ENCODE data around the gene PPARG. TPM values are rescaled to one million over a fixed set of nuclear protein-coding genes. Genes with fewer than 3 reads are reported as not detected.

Gene PPARG
- total and polyA plus RNA-seq, 10 of the 15 experiments (the other 5 are each of a cell fraction or from before 2014, with no cell fraction given), result 0.06 to 0.86 (median 0.12) TPM; not detected in 5

- H3K4me2 ChIP-seq (ENCODE audit: control insufficient read depth, insufficient read depth), result no peak overlapping the region
- no peak for ATAC-seq
- no peak overlapping the region for H3K4me3 ChIP-seq
- no peaks in the 10 kb centered on the region for H3K9me3 ChIP-seq (replicated peaks; ENCODE audit: control insufficient read depth, insufficient read depth, low read length)
- FAIRE-seq, result no peak
- in situ Hi-C loops (cut with MboI), result no loop called here
- H3K36me3 ChIP-seq (ENCODE audit: control insufficient read depth in 2 of 2, insufficient read depth in 2 of 2, low read length in 1 of 2), result no peaks in the 10 kb centered on the region
- RAD21 ChIA-PET (ENCODE audit: unreplicated experiment), result interaction anchor here (0.6 kb wide), 1 partner anchor 8 kb away, joined by 3 read pairs; no protein-coding TSS in a partner anchor
- no peaks in the 10 kb centered on the region for H4K20me1 ChIP-seq (ENCODE audit: control insufficient read depth, insufficient read depth)
- CTCF ChIA-PET, result interaction anchor here (0.7 to 1.8 kb wide), 3 partner anchors 9 to 335 kb away, joined by 3 to 10 read pairs (median 4); no protein-coding TSS in a partner anchor
- TF ChIP-seq BRCA1 (IDR thresholded peaks at IDR 0.05; ENCODE audit: low read depth, low read length), result no peak
- TF ChIP-seq RUNX3 (IDR thresholded peaks at IDR 0.05; ENCODE audit: low read length), result no peak
- no peak for TF ChIP-seq EED (IDR thresholded peaks at IDR 0.05; ENCODE audit: low read depth)
- no peak for TF ChIP-seq MEF2B (IDR thresholded peaks at IDR 0.05; ENCODE audit: partially characterized antibody, poor library complexity, severe bottlenecking)
- TF ChIP-seq BMI1 (IDR thresholded peaks at IDR 0.05; ENCODE audit: borderline replicate concordance), result no peak
- TF ChIP-seq ZNF592 (IDR thresholded peaks at IDR 0.05), result no peak
- TF ChIP-seq FOXK2 (IDR thresholded peaks at IDR 0.05), result no peak
- TF ChIP-seq TCF12 (IDR thresholded peaks at IDR 0.05; ENCODE audit: low read depth, low read length), result no peak
- TF ChIP-seq CREB1 (IDR thresholded peaks at IDR 0.05; ENCODE audit: low read depth), result no peak
- TF ChIP-seq CHD2 (IDR thresholded peaks at IDR 0.05; ENCODE audit: borderline replicate concordance, low read depth, low read length), result no peak
- no peak for TF ChIP-seq DPF2 (IDR thresholded peaks at IDR 0.05)
- TF ChIP-seq LARP7 (IDR thresholded peaks at IDR 0.05), result no peak
- TF ChIP-seq FOS (IDR thresholded peaks at IDR 0.05; ENCODE audit: borderline replicate concordance, extremely low read depth, insufficient read length), result no peak
- no peak for TF ChIP-seq IRF4 (IDR thresholded peaks at IDR 0.05; ENCODE audit: low read depth, low read length)
- no peak for TF ChIP-seq BHLHE40 (IDR thresholded peaks at IDR 0.05; ENCODE audit: borderline replicate concordance in 1 of 2, low read depth in 2 of 2, low read length in 1 of 2)
- no peak for TF ChIP-seq EP300 (IDR thresholded peaks at IDR 0.05; ENCODE audit: borderline replicate concordance in 1 of 2, control insufficient read depth in 1 of 2, low read depth in 2 of 2, low read length in 2 of 2)
- no peak for TF ChIP-seq YBX1 (IDR thresholded peaks at IDR 0.05)
- TF ChIP-seq MYB (IDR thresholded peaks at IDR 0.05; ENCODE audit: borderline replicate concordance, low read depth, low read length), result no peak
- TF ChIP-seq, protein P1, sequence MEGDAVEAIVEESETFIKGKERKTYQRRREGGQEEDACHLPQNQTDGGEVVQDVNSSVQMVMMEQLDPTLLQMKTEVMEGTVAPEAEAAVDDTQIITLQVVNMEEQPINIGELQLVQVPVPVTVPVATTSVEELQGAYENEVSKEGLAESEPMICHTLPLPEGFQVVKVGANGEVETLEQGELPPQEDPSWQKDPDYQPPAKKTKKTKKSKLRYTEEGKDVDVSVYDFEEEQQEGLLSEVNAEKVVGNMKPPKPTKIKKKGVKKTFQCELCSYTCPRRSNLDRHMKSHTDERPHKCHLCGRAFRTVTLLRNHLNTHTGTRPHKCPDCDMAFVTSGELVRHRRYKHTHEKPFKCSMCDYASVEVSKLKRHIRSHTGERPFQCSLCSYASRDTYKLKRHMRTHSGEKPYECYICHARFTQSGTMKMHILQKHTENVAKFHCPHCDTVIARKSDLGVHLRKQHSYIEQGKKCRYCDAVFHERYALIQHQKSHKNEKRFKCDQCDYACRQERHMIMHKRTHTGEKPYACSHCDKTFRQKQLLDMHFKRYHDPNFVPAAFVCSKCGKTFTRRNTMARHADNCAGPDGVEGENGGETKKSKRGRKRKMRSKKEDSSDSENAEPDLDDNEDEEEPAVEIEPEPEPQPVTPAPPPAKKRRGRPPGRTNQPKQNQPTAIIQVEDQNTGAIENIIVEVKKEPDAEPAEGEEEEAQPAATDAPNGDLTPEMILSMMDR (IDR thresholded peaks at IDR 0.05 in 2 of 3, conservative IDR thresholded peaks at IDR 0.05 in 1 of 3; ENCODE audit: control insufficient read depth in 2 of 3, extremely low read depth in 1 of 3, insufficient read depth in 1 of 3, low read depth in 3 of 3, low read length in 3 of 3), result no peak
- no peak for TF ChIP-seq RAD21 (IDR thresholded peaks at IDR 0.05; ENCODE audit: insufficient read depth, low read depth, low read length)
- no peak for DNase-seq (ENCODE audit: low read depth, low spot score)
- no peak overlapping the region for H3K9ac ChIP-seq (ENCODE audit: control insufficient read depth, insufficient read depth, low read length)
- H3K4me1 ChIP-seq (ENCODE audit: control insufficient read depth, insufficient read depth, low read length), result no peaks in the 10 kb centered on the region
- intact Hi-C loops (cut with micrococcal nuclease; ENCODE audit: unreplicated experiment), result loop anchor here (10.0 kb wide), 1 partner anchor 175 kb away; no protein-coding TSS in a partner anchor
- H3K79me2 ChIP-seq (ENCODE audit: control insufficient read depth, insufficient read depth, low read length), result no peaks in the 10 kb centered on the region
- POLR2A ChIA-PET, result interaction anchor here (0.7 kb wide), 1 partner anchor 616 kb away, joined by 6 read pairs; no protein-coding TSS in a partner anchor
- no peak overlapping the region for H3K27ac ChIP-seq (ENCODE audit: control insufficient read depth, insufficient read depth)
- WGBS (ENCODE audit: insufficient coverage, insufficient replicate concordance, low lambda C conversion rate, missing lambda C conversion rate), result 25% methylated on average over 5 of the region's 5 CpGs
- H2AFZ ChIP-seq (ENCODE audit: control insufficient read depth, low read depth, low read length), result no peak overlapping the region
- no TSS peak for BruUV-seq (replicated peaks)
- SMC1A ChIA-PET (ENCODE audit: uncharacterized antibody, unreplicated experiment), result interaction anchor here (0.6 to 1.7 kb wide), 5 partner anchors 9 to 335 kb away, joined by 3 to 8 read pairs (median 4); no protein-coding TSS in a partner anchor
- peaks cover 0 to 2% of the 10 kb centered on the region in 2 experiments; a peak in 2 of 4 replicates for H3K27me3 ChIP-seq (replicated peaks in 1 of 2; ENCODE audit: control insufficient read depth in 2 of 2, insufficient read depth in 2 of 2, low read length in 1 of 2)
These were observed 181.2 kb downstream of the PPARG start for GRCh38 chr3:12470111-12470510.
